SK-N-SH (cell line): ENCODE data around the gene LRIT3. TPM values are rescaled to one million over a fixed set of nuclear protein-coding genes. Genes with fewer than 3 reads are reported as not detected.
A peak's percentile ranks its signal among the peaks of the same experiment; 100 is the strongest.

Experiments
- CHD2 ChIP-seq: fragments of 150-350 bp; IDR thresholded peaks from 2 replicates; pipeline ENCODE4 v1.6.1; 2018; ENCODE audit warnings: low read length; ENCODE audit not compliant: partially characterized antibody
- EP300 ChIP-seq, 2 experiments: IDR thresholded peaks; 2 replicates each; pipeline versions ENCODE4 v1.4.0 to v1.6.1; 2012; ENCODE audit warnings: borderline replicate concordance in 1 of 2, low read depth in 1 of 2, low read length in 1 of 2
- FOSL2 ChIP-seq: IDR thresholded peaks from 2 replicates; pipeline ENCODE4 v1.4.0; 2012; ENCODE audit warnings: low read depth, mild to moderate bottlenecking, moderate library complexity, borderline replicate concordance
- FOXM1 ChIP-seq: IDR thresholded peaks from 2 replicates; pipeline ENCODE4 v1.4.0; 2012; ENCODE audit warnings: low read depth, mild to moderate bottlenecking
- IRF3 ChIP-seq: fragments of 150-350 bp; IDR thresholded peaks from 2 replicates; pipeline ENCODE4 v1.6.1; 2016; ENCODE audit warnings: mild to moderate bottlenecking, low read depth, low read length
- NFIC ChIP-seq: IDR thresholded peaks from 2 replicates; pipeline ENCODE4 v1.4.0; 2012; ENCODE audit warnings: borderline replicate concordance
- NRF1 ChIP-seq: IDR thresholded peaks from 2 replicates; pipeline ENCODE4 v1.6.1; 2012; ENCODE audit warnings: low read depth, mild to moderate bottlenecking, low read length
- PBX3 ChIP-seq: IDR thresholded peaks from 2 replicates; pipeline ENCODE4; 2012
- POLR2AphosphoS5 ChIP-seq: IDR thresholded peaks from 2 replicates; pipeline ENCODE4 v1.6.1; 2012; ENCODE audit warnings: low read depth, low read length
- RCOR1 ChIP-seq: fragments of 150-350 bp; IDR thresholded peaks from 2 replicates; pipeline ENCODE4 v1.6.1; 2017; ENCODE audit warnings: antibody characterized with exemption, low read length
- REST ChIP-seq: IDR thresholded peaks from 2 replicates; pipeline ENCODE4 v1.6.1; 2012; ENCODE audit warnings: mild to moderate bottlenecking, low read depth, low read length, moderate library complexity
- RFX5 ChIP-seq: IDR thresholded peaks from 2 replicates; pipeline ENCODE4 v1.6.1; 2012; ENCODE audit warnings: mild to moderate bottlenecking, improper control_type of control experiment, low read length
- SIN3A ChIP-seq: IDR thresholded peaks from 2 replicates; pipeline ENCODE4 v1.6.1; 2012; ENCODE audit warnings: low read depth, mild to moderate bottlenecking, low read length, moderate library complexity, borderline replicate concordance
- USF2 ChIP-seq: fragments of 150-350 bp; IDR thresholded peaks from 2 replicates; pipeline ENCODE4 v1.6.1; 2017; ENCODE audit warnings: antibody characterized with exemption, low read length, low read depth, borderline replicate concordance
- polyA plus RNA-seq, 3 experiments: library from polyadenylated mRNA; depleted of rRNA; stranded (reverse); fragments of >200 nt; gene quantifications; 2 replicates each; pipeline ENCODE4 v1.2.3, GENCODE V29; 2012

The LRIT3 gene
- polyA plus RNA-seq, 1 of the 3 experiments (the other 2 are of a cell fraction): not detected

- no peak for TF ChIP-seq REST
- no peak for TF ChIP-seq POLR2AphosphoS5
- TF ChIP-seq RCOR1: no peak
- no peak for TF ChIP-seq FOXM1
- no peak for TF ChIP-seq IRF3
- peak; percentile 90 for TF ChIP-seq PBX3
- TF ChIP-seq RFX5: no peak
- no peak for TF ChIP-seq CHD2
- TF ChIP-seq EP300 (IDR thresholded peaks at IDR 0.05; ENCODE audit: borderline replicate concordance in 1 of 2, low read depth in 1 of 2, low read length in 1 of 2): no peak
- peak; percentile 47 for TF ChIP-seq FOSL2
- no peak for TF ChIP-seq SIN3A
- no peak for TF ChIP-seq USF2
- TF ChIP-seq NRF1: no peak
- TF ChIP-seq NFIC: peak; percentile 66; the same call in 1 of the 2 replicates
- TF ChIP-seq, all 33 proteins: peak for 6
Measured at GRCh38 chr4:109921384-109921808, 73.5 kb downstream of the LRIT3 start (continued).

Other genes starting within 250 kb of the LRIT3 start
- 30.2 and 55.3 TPM in 2 replicates for gene CASP6, start 144.7 kb upstream of the LRIT3 start, polyA plus RNA-seq (2012; rRNA removed)
- 7.9 and 8.7 TPM in 2 replicates for gene PLA2G12A, start 118.0 kb upstream of the LRIT3 start, polyA plus RNA-seq (2012; rRNA removed)
- 19.6 and 27.0 TPM in 2 replicates for gene CFI, start 46.1 kb upstream of the LRIT3 start, polyA plus RNA-seq (2012; rRNA removed)
- 37.5 and 40.5 TPM in 2 replicates for gene GAR1, start 32.3 kb upstream of the LRIT3 start, polyA plus RNA-seq (2012; rRNA removed)
- gene RRH, start 20.1 kb upstream of the LRIT3 start, polyA plus RNA-seq (2012; rRNA removed): 0.05 and 0.10 TPM in 2 replicates
- gene EGF, start 64.8 kb downstream of the LRIT3 start, polyA plus RNA-seq (2012; rRNA removed): 0.89 and 2.4 TPM in 2 replicates